Right atrium auricular region (tissue), 2 donors: ENCODE results near the gene DGKH. TPM values are rescaled to one million over a fixed set of nuclear protein-coding genes. Genes with fewer than 3 reads are reported as not detected.

Experiments used
- DNase-seq: peaks from one replicate; pipeline ENCODE4 v3.0.0-alpha.2; 2019; ENCODE audit warnings: low spot score
- H3K27ac ChIP-seq, 2 donors: fragments of 200-600 bp; sonication (generic); 1 replicate in 1 of 2; 2 replicates in 1 of 2; pipeline ENCODE4 v1.5.1; 2016 to 2019
- H3K27me3 ChIP-seq, 2 donors: fragments of 200-600 bp; sonication (generic); one replicate each; pipeline versions ENCODE4 v1.5.1 to v1.6.0; 2017 to 2019
- H3K36me3 ChIP-seq: fragments of 200-600 bp; sonication (generic); one replicate; pipeline ENCODE4 v1.5.1; 2016
- H3K4me1 ChIP-seq, 2 donors: fragments of 200-600 bp; sonication (generic); one replicate each; pipeline versions ENCODE4 v1.5.1 to v1.6.0; 2017 to 2019
- H3K4me3 ChIP-seq, 2 donors: fragments of 200-600 bp; sonication (generic); 1 replicate in 1 of 2; 2 replicates in 1 of 2; pipeline ENCODE4 v1.5.1; 2017 to 2019; ENCODE audit warnings: mild to moderate bottlenecking in 1 of 2, moderate library complexity in 1 of 2
- H3K9me3 ChIP-seq, 2 donors: fragments of 200-600 bp; sonication (generic); one replicate each; pipeline ENCODE4 v1.5.1; 2019
- CTCF ChIP-seq, 2 donors: fragments of 200-600 bp; sonication (generic); IDR thresholded peaks; one replicate each; pipeline ENCODE4 v1.5.1; 2019; ENCODE audit warnings: antibody characterized with exemption in 2 of 2
- total RNA-seq, 2 donors: library from RNA; depleted of rRNA; stranded (reverse); fragments of >200 nt; gene quantifications; one replicate each; pipeline ENCODE4 v1.1.0, GENCODE V29; 2016

Gene DGKH
- total RNA-seq, 2 donors from 2014 or later: 4.1 to 6.6 TPM

- H3K27ac ChIP-seq: no peak overlapping the region
- no peak for DNase-seq
These were observed 218.0 kb downstream of the DGKH start for GRCh38 chr13:42266473-42266872.

GRCh38 chr13:42270160-42270856, 221.9 kb downstream of the DGKH start:
- Histone ChIP-seq H3K27ac (no peak overlapping the region), H3K4me1 (peaks cover 0 to 24% of the 10 kb centered on the region in 2 donors), H3K9me3 (no peaks in the 10 kb centered on the region), H3K27me3 (no peaks in the 10 kb centered on the region), H3K36me3 (no peaks in the 10 kb centered on the region), H3K4me3 (no peak overlapping the region)
- no peak for TF ChIP-seq CTCF (IDR thresholded peaks at IDR 0.05)
- DNase-seq: no peak

More at GRCh38 chr13:42266473-42266872, 218.0 kb downstream of the DGKH start:
- H3K4me1 ChIP-seq: peaks cover 0 to 12% of the 10 kb centered on the region in 2 donors
- no peaks in the 10 kb centered on the region for H3K36me3 ChIP-seq
- no peaks in the 10 kb centered on the region for H3K27me3 ChIP-seq
- no peak overlapping the region for H3K4me3 ChIP-seq
- no peak for TF ChIP-seq CTCF (IDR thresholded peaks at IDR 0.05)
- H3K9me3 ChIP-seq: no peaks in the 10 kb centered on the region

GRCh38 chr13:42270857-42271215, 222.4 kb downstream of the DGKH start:
- DNase-seq: no peak
- Histone ChIP-seq H3K4me3 (peak overlapping the region; percentile 94 to 96), H3K4me1 (peaks cover 0 to 24% of the 10 kb centered on the region in 2 donors), H3K9me3 (no peaks in the 10 kb centered on the region), H3K27me3 (no peaks in the 10 kb centered on the region), H3K27ac (peak overlapping the region; percentile 87 to 91), H3K36me3 (no peaks in the 10 kb centered on the region)
- TF ChIP-seq CTCF (IDR thresholded peaks at IDR 0.05): no peak

GRCh38 chr13:42271337-42272114, 223.1 kb downstream of the DGKH start:
- H3K9me3 ChIP-seq: no peaks in the 10 kb centered on the region
- H3K4me3 ChIP-seq: peak overlapping the region; percentile 94 to 96
- peaks cover 0 to 22% of the 10 kb centered on the region in 2 donors for H3K4me1 ChIP-seq
- no peaks in the 10 kb centered on the region for H3K36me3 ChIP-seq
- no peaks in the 10 kb centered on the region for H3K27me3 ChIP-seq
- peak; percentile 97 for DNase-seq
- H3K27ac ChIP-seq: peak overlapping the region; percentile 87 to 91
- no peak for TF ChIP-seq CTCF (IDR thresholded peaks at IDR 0.05)

GRCh38 chr13:42272115-42272803, 223.8 kb downstream of the DGKH start, which contains the start of gene AKAP11:
Gene AKAP11, plus strand, starts transcription at chr13:42272152. Its CDS starts 14,197 bp downstream, at chr13:42286349.
- TF ChIP-seq CTCF (IDR thresholded peaks at IDR 0.05): no peak
- peak; percentile 63 for DNase-seq
- H3K4me3 ChIP-seq: peak within 1 kb of the TSS; percentile 94 to 96
- peak within 1 kb of the TSS; percentile 87 to 91 for H3K27ac ChIP-seq
- H3K9me3 ChIP-seq: no peaks in the 10 kb centered on the region
- H3K27me3 ChIP-seq: no peaks in the 10 kb centered on the region
- H3K4me1 ChIP-seq: peaks cover 0 to 17% of the 10 kb centered on the region in 2 donors
- no peaks in the 10 kb centered on the region for H3K36me3 ChIP-seq
